AG10803 (cell line): ENCODE data around the gene WFDC5.

Experiments
- DNase-seq: peaks from one replicate; pipeline ENCODE4 v3.0.0; 2010; ENCODE audit warnings: low read depth
- H3K4me3 ChIP-seq: 2 replicates; pipeline ENCODE4 v1.5.1; 2011; ENCODE audit warnings: mild to moderate bottlenecking, low read length, control low read depth
- CTCF ChIP-seq: conservative IDR thresholded peaks from 2 replicates; pipeline ENCODE4 v1.5.1; 2011; ENCODE audit warnings: mild to moderate bottlenecking, low read length, control low read depth, inconsistent platforms

The WFDC5 gene

GRCh38 chr20:45105317-45105716 lies 9.7 kb downstream of the WFDC5 start:
- DNase-seq = no peak
- TF ChIP-seq CTCF = no peak

GRCh38 chr20:45104786-45105185 lies 10.2 kb downstream of the WFDC5 start:
- DNase-seq = peak; percentile 67
- no peak overlapping the region for H3K4me3 ChIP-seq
- no peak for TF ChIP-seq CTCF

More at GRCh38 chr20:45105317-45105716, 9.7 kb downstream of the WFDC5 start:
- no peak overlapping the region for H3K4me3 ChIP-seq

GRCh38 chr20:45103072-45103471 lies 11.9 kb downstream of the WFDC5 start:
- DNase-seq = no peak
- H3K4me3 ChIP-seq = no peak overlapping the region
- no peak for TF ChIP-seq CTCF

GRCh38 chr20:45101333-45101850 lies 13.6 kb downstream of the WFDC5 start:
- no peak for TF ChIP-seq CTCF
- no peak for DNase-seq
- no peak overlapping the region for H3K4me3 ChIP-seq

GRCh38 chr20:45100563-45101245 lies 14.3 kb downstream of the WFDC5 start, which contains the start of gene KCNS1:
Gene KCNS1 (minus strand): TSS chr20:45101127. CDS start chr20:45099236, 1,891 bp downstream.
- H3K4me3 ChIP-seq = no peak within 1 kb of the TSS; the same call in 1 of the 2 replicates
- no peak for TF ChIP-seq CTCF
- DNase-seq = no peak

GRCh38 chr20:45098103-45098773 lies 16.7 kb downstream of the WFDC5 start:
- peak; percentile 23; the same call in 1 of the 2 replicates for TF ChIP-seq CTCF
- H3K4me3 ChIP-seq = no peak overlapping the region
- DNase-seq = peak; percentile 11
